Neural progenitor cell (in vitro differentiated cells): ENCODE results near the gene H2AZ1. TPM values are rescaled to one million over a fixed set of nuclear protein-coding genes. Genes with fewer than 3 reads are reported as not detected.

Experiments
- DNase-seq: peaks from one replicate; pipeline ENCODE4 v3.0.0-alpha.2; 2016; ENCODE audit warnings: low spot score
- H2AFZ ChIP-seq: fragments of 200-600 bp; sonication (generic); replicated peaks from 2 replicates; pipeline ENCODE4 v1.6.1; 2016; ENCODE audit warnings: antibody characterized with exemption
- H3F3A ChIP-seq: fragments of 200-600 bp; sonication (generic); 2 replicates; pipeline ENCODE4 v1.6.1; 2016; ENCODE audit warnings: antibody characterized with exemption, low read depth
- H3K27ac ChIP-seq: fragments of 200-600 bp; sonication (generic); 2 replicates; pipeline ENCODE4 v1.5.1; 2016; ENCODE audit warnings: mild to moderate bottlenecking
- H3K27me3 ChIP-seq: fragments of 200-600 bp; sonication (generic); 2 replicates; pipeline ENCODE4 v1.6.1; 2016; ENCODE audit warnings: mild to moderate bottlenecking, moderate library complexity
- H3K36me3 ChIP-seq: fragments of 200-600 bp; sonication (generic); 2 replicates; pipeline ENCODE4 v1.5.1; 2016
- H3K4me1 ChIP-seq: fragments of 200-600 bp; sonication (generic); 2 replicates; pipeline ENCODE4 v1.6.1; 2016; ENCODE audit warnings: mixed run types
- H3K4me2 ChIP-seq: fragments of 200-600 bp; sonication (generic); 2 replicates; pipeline ENCODE4 v1.6.1; 2016
- H3K4me3 ChIP-seq: fragments of 200-600 bp; sonication (generic); 2 replicates; pipeline ENCODE4 v1.5.1; 2016
- H3K79me2 ChIP-seq: fragments of 200-600 bp; sonication (generic); 2 replicates; pipeline ENCODE4 v1.6.1; 2016; ENCODE audit warnings: low read depth
- H3K9ac ChIP-seq: fragments of 200-600 bp; sonication (generic); 2 replicates; pipeline ENCODE4 v1.6.1; 2016
- H3K9me3 ChIP-seq: fragments of 200-600 bp; sonication (generic); 2 replicates; pipeline ENCODE4 v1.5.1; 2016; ENCODE audit warnings: low read depth
- H4K20me1 ChIP-seq: fragments of 200-600 bp; sonication (generic); 2 replicates; pipeline ENCODE4 v1.6.1; 2016; ENCODE audit warnings: low read depth
- H3K27ac Mint-ChIP-seq: 3 replicates; pipeline ENCODE4 v1.8.0; 2021; ENCODE audit warnings: mixed read lengths
- H3K27me3 Mint-ChIP-seq: 2 replicates; pipeline ENCODE4 v1.8.0; 2022; ENCODE audit warnings: low read depth, mild to moderate bottlenecking, inconsistent platforms, moderate library complexity, mixed read lengths; ENCODE audit not compliant: insufficient read depth
- H3K36me3 Mint-ChIP-seq: 3 replicates; pipeline ENCODE4 v1.8.0; 2021; ENCODE audit warnings: mixed read lengths
- H3K4me1 Mint-ChIP-seq: 3 replicates; pipeline ENCODE4 v1.8.0; 2021; ENCODE audit warnings: mixed read lengths
- H3K4me3 Mint-ChIP-seq: 3 replicates; pipeline ENCODE4 v1.8.0; 2021; ENCODE audit warnings: mild to moderate bottlenecking, moderate library complexity, mixed read lengths
- H3K9me3 Mint-ChIP-seq: 3 replicates; pipeline ENCODE4 v1.8.0; 2020; ENCODE audit warnings: mixed read lengths
- EZH2 ChIP-seq: fragments of 200-600 bp; sonication (generic); IDR thresholded peaks from 2 replicates; pipeline ENCODE4 v1.6.1; 2017; ENCODE audit warnings: antibody characterized with exemption, mild to moderate bottlenecking, moderate library complexity
- EZH2phosphoT487 ChIP-seq: fragments of 200-600 bp; sonication (generic); IDR thresholded peaks from 2 replicates; pipeline ENCODE4 v1.6.1; 2017; ENCODE audit warnings: antibody characterized with exemption
- total RNA-seq: library from RNA; depleted of rRNA; stranded (reverse); fragments of >200 nt; gene quantifications from 2 replicates; pipeline ENCODE4 v1.2.3, GENCODE V29; 2015; ENCODE audit warnings: low replicate concordance
- TF ChIP-seq, protein P1 (sequence below): fragments of 200-600 bp; sonication (generic); IDR thresholded peaks from 2 replicates; pipeline ENCODE4 v1.5.1; 2017; ENCODE audit warnings: antibody characterized with exemption, mild to moderate bottlenecking

H2AZ1 gene
- total RNA-seq, 1 donor from 2014 or later = 1,004 TPM

DNA sequence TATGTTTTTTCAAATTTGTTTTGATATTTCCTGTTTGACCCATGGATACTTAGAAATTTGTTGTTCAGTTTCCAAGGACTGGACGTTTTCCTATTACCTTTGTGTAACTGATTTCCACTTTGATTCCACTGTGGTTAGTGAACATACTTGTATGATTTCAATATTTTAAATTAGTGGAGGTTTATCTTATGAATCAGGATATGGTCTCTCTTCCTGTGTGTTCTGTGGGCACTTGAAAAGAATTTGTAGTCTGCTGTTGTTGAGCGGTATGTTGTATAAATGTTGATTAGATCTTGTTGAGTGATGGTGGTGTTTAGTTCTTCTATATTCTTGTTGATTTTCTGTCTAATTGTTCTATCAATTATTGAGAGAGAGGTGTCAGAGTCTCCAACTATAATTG lies 34.6 kb downstream of the H2AZ1 start:
- Histone ChIP-seq H3K4me2 (no peak overlapping the region), H3K79me2 (no peaks in the 10 kb centered on the region), H3K9ac (no peak overlapping the region), H3K27me3 (no peaks in the 10 kb centered on the region), H3K9me3 (no peaks in the 10 kb centered on the region), H3F3A (no peaks in the 10 kb centered on the region), H3K4me3 (no peak overlapping the region), H3K27ac (no peak overlapping the region), H2AFZ (no peak overlapping the region), H4K20me1 (no peaks in the 10 kb centered on the region), H3K4me1 (no peaks in the 10 kb centered on the region), H3K36me3 (peaks cover 20% of the 10 kb centered on the region)
- DNase-seq = no peak
- no peak overlapping the region for H3K27ac Mint-ChIP-seq
- no peak overlapping the region for H3K4me3 Mint-ChIP-seq
- no peaks in the 10 kb centered on the region for H3K27me3 Mint-ChIP-seq
- no peaks in the 10 kb centered on the region for H3K4me1 Mint-ChIP-seq
- H3K36me3 Mint-ChIP-seq = peaks cover 27% of the 10 kb centered on the region
- TF ChIP-seq EZH2 (no peak), EZH2phosphoT487 (no peak)
- TF ChIP-seq, protein P1, sequence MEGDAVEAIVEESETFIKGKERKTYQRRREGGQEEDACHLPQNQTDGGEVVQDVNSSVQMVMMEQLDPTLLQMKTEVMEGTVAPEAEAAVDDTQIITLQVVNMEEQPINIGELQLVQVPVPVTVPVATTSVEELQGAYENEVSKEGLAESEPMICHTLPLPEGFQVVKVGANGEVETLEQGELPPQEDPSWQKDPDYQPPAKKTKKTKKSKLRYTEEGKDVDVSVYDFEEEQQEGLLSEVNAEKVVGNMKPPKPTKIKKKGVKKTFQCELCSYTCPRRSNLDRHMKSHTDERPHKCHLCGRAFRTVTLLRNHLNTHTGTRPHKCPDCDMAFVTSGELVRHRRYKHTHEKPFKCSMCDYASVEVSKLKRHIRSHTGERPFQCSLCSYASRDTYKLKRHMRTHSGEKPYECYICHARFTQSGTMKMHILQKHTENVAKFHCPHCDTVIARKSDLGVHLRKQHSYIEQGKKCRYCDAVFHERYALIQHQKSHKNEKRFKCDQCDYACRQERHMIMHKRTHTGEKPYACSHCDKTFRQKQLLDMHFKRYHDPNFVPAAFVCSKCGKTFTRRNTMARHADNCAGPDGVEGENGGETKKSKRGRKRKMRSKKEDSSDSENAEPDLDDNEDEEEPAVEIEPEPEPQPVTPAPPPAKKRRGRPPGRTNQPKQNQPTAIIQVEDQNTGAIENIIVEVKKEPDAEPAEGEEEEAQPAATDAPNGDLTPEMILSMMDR = no peak
- no peaks in the 10 kb centered on the region for H3K9me3 Mint-ChIP-seq

Other genes starting within 250 kb of the H2AZ1 start
- not detected in 2 replicates for gene DAPP1, start 133.4 kb downstream of the H2AZ1 start, total RNA-seq
- 58.4 and 96.7 TPM in 2 replicates for gene LAMTOR3, start 55.8 kb downstream of the H2AZ1 start, total RNA-seq
- gene DNAJB14, start 3.7 kb downstream of the H2AZ1 start, total RNA-seq = 34.5 and 56.5 TPM in 2 replicates
- gene DDIT4L, start 240.2 kb upstream of the H2AZ1 start, total RNA-seq = 26.9 and 45.9 TPM in 2 replicates